Measurements from ENCODE around the gene RPL11. TPM values are rescaled to one million over a fixed set of nuclear protein-coding genes. Genes with fewer than 3 reads are reported as not detected.
"Not testable (repeated sequence)": the region's sequence is repeated elsewhere in the genome, so short reads cannot be mapped to it uniquely, and the experiment has no call there.

The RPL11 gene
- total and polyA plus RNA-seq, 4 donors, result 270 to 816 (median 501) TPM

DNA sequence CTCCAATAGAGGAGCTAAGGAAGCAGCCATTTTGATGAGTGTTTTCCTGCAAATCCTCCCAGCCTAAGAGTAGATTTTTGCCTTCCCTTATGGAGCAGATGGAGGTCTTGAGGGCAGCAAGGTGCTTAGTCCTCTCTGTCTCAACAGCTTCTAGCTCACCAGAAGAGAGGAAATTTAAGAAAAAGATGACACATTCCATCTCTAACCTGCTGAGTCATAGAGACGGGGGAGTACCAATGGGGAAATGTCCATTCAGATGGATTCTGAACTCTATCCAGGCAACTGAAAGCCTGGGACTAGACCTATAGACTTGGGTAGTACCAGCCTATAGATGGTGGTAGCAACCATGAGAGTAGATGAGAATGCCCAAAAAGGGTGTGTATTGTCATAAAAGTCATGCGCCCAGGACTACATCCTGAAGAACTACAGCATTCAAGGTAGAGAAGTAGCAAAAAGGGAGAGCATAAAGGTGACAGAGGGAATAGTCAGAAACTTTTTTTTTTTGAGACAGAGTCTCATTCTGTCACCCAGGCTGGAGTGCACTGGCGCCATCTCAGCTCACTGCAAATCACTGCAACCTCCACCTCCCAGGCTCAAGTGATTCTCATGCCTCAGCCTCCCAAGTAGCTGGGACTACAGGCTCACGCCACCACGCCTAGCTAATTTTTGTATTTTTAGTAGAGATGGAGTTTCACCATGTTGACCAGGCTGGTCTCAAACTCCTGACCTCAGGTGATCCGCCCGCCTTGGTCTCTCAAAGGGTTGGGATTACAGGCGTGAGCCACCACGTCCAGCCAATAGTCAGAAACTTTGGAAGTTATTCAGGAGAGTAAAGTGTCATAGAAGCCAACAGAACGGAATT, 41.0 kb downstream of the RPL11 start:
- no peak overlapping the region for H3K4me3 ChIP-seq (ENCODE audit: low read depth in 1 of 3, low read length in 3 of 3)
- DNase-seq (ENCODE audit: low spot score), result no peak
- H3K27ac ChIP-seq (ENCODE audit: low read depth in 1 of 2, low read length in 2 of 2), result no peak overlapping the region
- TF ChIP-seq, protein P1, sequence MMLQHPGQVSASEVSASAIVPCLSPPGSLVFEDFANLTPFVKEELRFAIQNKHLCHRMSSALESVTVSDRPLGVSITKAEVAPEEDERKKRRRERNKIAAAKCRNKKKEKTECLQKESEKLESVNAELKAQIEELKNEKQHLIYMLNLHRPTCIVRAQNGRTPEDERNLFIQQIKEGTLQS (IDR thresholded peaks at IDR 0.05), result no peak
- TF ChIP-seq, protein P2, sequence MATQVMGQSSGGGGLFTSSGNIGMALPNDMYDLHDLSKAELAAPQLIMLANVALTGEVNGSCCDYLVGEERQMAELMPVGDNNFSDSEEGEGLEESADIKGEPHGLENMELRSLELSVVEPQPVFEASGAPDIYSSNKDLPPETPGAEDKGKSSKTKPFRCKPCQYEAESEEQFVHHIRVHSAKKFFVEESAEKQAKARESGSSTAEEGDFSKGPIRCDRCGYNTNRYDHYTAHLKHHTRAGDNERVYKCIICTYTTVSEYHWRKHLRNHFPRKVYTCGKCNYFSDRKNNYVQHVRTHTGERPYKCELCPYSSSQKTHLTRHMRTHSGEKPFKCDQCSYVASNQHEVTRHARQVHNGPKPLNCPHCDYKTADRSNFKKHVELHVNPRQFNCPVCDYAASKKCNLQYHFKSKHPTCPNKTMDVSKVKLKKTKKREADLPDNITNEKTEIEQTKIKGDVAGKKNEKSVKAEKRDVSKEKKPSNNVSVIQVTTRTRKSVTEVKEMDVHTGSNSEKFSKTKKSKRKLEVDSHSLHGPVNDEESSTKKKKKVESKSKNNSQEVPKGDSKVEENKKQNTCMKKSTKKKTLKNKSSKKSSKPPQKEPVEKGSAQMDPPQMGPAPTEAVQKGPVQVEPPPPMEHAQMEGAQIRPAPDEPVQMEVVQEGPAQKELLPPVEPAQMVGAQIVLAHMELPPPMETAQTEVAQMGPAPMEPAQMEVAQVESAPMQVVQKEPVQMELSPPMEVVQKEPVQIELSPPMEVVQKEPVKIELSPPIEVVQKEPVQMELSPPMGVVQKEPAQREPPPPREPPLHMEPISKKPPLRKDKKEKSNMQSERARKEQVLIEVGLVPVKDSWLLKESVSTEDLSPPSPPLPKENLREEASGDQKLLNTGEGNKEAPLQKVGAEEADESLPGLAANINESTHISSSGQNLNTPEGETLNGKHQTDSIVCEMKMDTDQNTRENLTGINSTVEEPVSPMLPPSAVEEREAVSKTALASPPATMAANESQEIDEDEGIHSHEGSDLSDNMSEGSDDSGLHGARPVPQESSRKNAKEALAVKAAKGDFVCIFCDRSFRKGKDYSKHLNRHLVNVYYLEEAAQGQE (IDR thresholded peaks at IDR 0.05), result no peak
- TF ChIP-seq RAD21 (IDR thresholded peaks at IDR 0.05) (no peak), HNF4G (IDR thresholded peaks at IDR 0.05) (no peak), CTCF (IDR thresholded peaks at IDR 0.05; ENCODE audit: low read depth, low read length, missing input control) (no peak), JUND (IDR thresholded peaks at IDR 0.05) (no peak), RXRA (IDR thresholded peaks at IDR 0.05) (no peak), EGR1 (IDR thresholded peaks at IDR 0.05; ENCODE audit: low read depth in 2 of 2) (no peak), HNF4A (conservative IDR thresholded peaks at IDR 0.05) (no peak)
- TF ChIP-seq, protein P3, sequence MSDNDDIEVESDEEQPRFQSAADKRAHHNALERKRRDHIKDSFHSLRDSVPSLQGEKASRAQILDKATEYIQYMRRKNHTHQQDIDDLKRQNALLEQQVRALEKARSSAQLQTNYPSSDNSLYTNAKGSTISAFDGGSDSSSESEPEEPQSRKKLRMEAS (IDR thresholded peaks at IDR 0.05), result no peak
- no peaks in the 10 kb centered on the region for H3K27me3 ChIP-seq (ENCODE audit: control insufficient read depth in 4 of 4, insufficient read depth in 4 of 4, low read length in 3 of 4)
- peaks cover 5 to 32% (median 24%) of the 10 kb centered on the region in 4 donors for H3K4me1 ChIP-seq (ENCODE audit: control insufficient read depth in 4 of 4, insufficient read depth in 4 of 4, low read length in 3 of 4)
- no peaks in the 10 kb centered on the region for H3K36me3 ChIP-seq (ENCODE audit: control insufficient read depth in 4 of 4, insufficient read depth in 3 of 4, low read depth in 1 of 4, low read length in 3 of 4)
- WGBS, result 94% methylated on average over 10 of the region's 10 CpGs
- no peaks in the 10 kb centered on the region for H3K9me3 ChIP-seq (ENCODE audit: control insufficient read depth in 4 of 4, low read length in 3 of 4)
- H3K9ac ChIP-seq (ENCODE audit: low read depth in 1 of 2, low read length in 2 of 2), result no peak overlapping the region

DNA sequence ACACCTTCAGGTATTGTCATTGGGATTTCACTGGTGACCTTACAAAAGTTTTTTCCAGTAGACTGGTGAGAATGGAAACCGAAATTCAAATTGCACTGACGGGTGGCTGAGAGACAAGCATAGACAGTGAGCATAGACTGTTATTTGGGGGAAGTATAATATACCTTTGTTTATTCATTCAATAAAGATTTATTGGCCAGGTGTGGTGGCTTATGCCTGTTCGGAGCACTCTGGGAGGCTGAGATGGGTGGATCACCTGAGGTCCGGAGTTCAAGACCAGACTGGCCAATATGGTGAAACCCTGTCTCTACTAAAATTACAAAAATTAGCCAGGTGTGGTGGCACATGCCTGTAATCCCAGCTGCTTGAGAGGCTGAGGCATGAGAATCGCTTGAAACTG, 41.7 kb downstream of the RPL11 start:
- WGBS, result 89% methylated on average over 5 of the region's 5 CpGs
- not testable (repeated sequence) for H3K9me3 ChIP-seq (ENCODE audit: control insufficient read depth in 4 of 4, low read length in 3 of 4); H3K27me3 ChIP-seq (ENCODE audit: control insufficient read depth in 4 of 4, insufficient read depth in 4 of 4, low read length in 3 of 4); DNase-seq (ENCODE audit: low spot score); H3K36me3 ChIP-seq (ENCODE audit: control insufficient read depth in 4 of 4, insufficient read depth in 3 of 4, low read depth in 1 of 4, low read length in 3 of 4); H3K4me3 ChIP-seq (ENCODE audit: low read depth in 1 of 3, low read length in 3 of 3); H3K9ac ChIP-seq (ENCODE audit: low read depth in 1 of 2, low read length in 2 of 2); H3K27ac ChIP-seq (ENCODE audit: low read depth in 1 of 2, low read length in 2 of 2)
- peaks cover 5 to 25% (median 17%) of the 10 kb centered on the region in 4 donors for H3K4me1 ChIP-seq (ENCODE audit: control insufficient read depth in 4 of 4, insufficient read depth in 4 of 4, low read length in 3 of 4)
